ENCODE data around the gene NFIA.

Gene NFIA

GRCh38 chr1:61368366-61368765 lies 286.0 kb downstream of the NFIA start:
- intact Hi-C loops (cut with DNase I), result no loop called here
- DNase-seq, result no peak

GRCh38 chr1:61368876-61369275 lies 286.5 kb downstream of the NFIA start:
- DNase-seq, result no peak
- intact Hi-C loops (cut with DNase I), result no loop called here

- intact Hi-C loops (cut with DNase I), result no loop called here
- DNase-seq, result no peak
Observed at GRCh38 chr1:61370177-61370912, 288.0 kb downstream of the NFIA start.

GRCh38 chr1:61370913-61371279 lies 288.5 kb downstream of the NFIA start:
- intact Hi-C loops (cut with DNase I), result no loop called here
- no peak for DNase-seq

GRCh38 chr1:61372944-61373343 lies 290.6 kb downstream of the NFIA start:
- no peak for DNase-seq
- intact Hi-C loops (cut with DNase I), result no loop called here

GRCh38 chr1:61374156-61374555 lies 291.8 kb downstream of the NFIA start:
- intact Hi-C loops (cut with DNase I), result no loop called here
- no peak for DNase-seq

GRCh38 chr1:61375082-61375880 lies 292.9 kb downstream of the NFIA start:
- intact Hi-C loops (cut with DNase I), result no loop called here
- no peak for DNase-seq

GRCh38 chr1:61376151-61376550 lies 293.8 kb downstream of the NFIA start:
- intact Hi-C loops (cut with DNase I), result no loop called here

GRCh38 chr1:61377242-61377958 lies 295.0 kb downstream of the NFIA start:
- intact Hi-C loops (cut with DNase I), result no loop called here

More at GRCh38 chr1:61376151-61376550, 293.8 kb downstream of the NFIA start:
- DNase-seq, result no peak

GRCh38 chr1:61378494-61379180 lies 296.3 kb downstream of the NFIA start:
- DNase-seq, result no peak
- intact Hi-C loops (cut with DNase I), result no loop called here

More at GRCh38 chr1:61377242-61377958, 295.0 kb downstream of the NFIA start:
- no peak for DNase-seq

- intact Hi-C loops (cut with DNase I), result no loop called here
Observed at GRCh38 chr1:61379693-61380092, 297.3 kb downstream of the NFIA start.

GRCh38 chr1:61380561-61380960 lies 298.2 kb downstream of the NFIA start:
- intact Hi-C loops (cut with DNase I), result no loop called here
- no peak for DNase-seq

More at GRCh38 chr1:61379693-61380092, 297.3 kb downstream of the NFIA start:
- DNase-seq, result no peak

GRCh38 chr1:61386323-61386722 lies 304.0 kb downstream of the NFIA start:
- intact Hi-C loops (cut with DNase I), result no loop called here
- no peak for DNase-seq

- intact Hi-C loops (cut with DNase I), result no loop called here
Observed at GRCh38 chr1:61386770-61387169, 304.4 kb downstream of the NFIA start.

GRCh38 chr1:61387829-61388228 lies 305.5 kb downstream of the NFIA start:
- intact Hi-C loops (cut with DNase I), result no loop called here
- DNase-seq, result no peak

More at GRCh38 chr1:61386770-61387169, 304.4 kb downstream of the NFIA start:
- DNase-seq, result no peak

- intact Hi-C loops (cut with DNase I), result no loop called here
- no peak for DNase-seq
Observed at GRCh38 chr1:61388566-61388965, 306.2 kb downstream of the NFIA start.

GRCh38 chr1:61389194-61389925 lies 307.0 kb downstream of the NFIA start:
- intact Hi-C loops (cut with DNase I), result no loop called here
- no peak for DNase-seq

GRCh38 chr1:61389926-61390845 lies 307.8 kb downstream of the NFIA start:
- DNase-seq, result no peak
- intact Hi-C loops (cut with DNase I), result no loop called here

- no peak for DNase-seq
- intact Hi-C loops (cut with DNase I), result no loop called here
Observed at GRCh38 chr1:61391730-61392129, 309.4 kb downstream of the NFIA start.
